Measurements from ENCODE around the gene WDPCP.
A peak's percentile ranks its signal among the peaks of the same experiment; 100 is the strongest.
"Not testable (repeated sequence)": the region's sequence is repeated elsewhere in the genome, so short reads cannot be mapped to it uniquely, and the experiment has no call there.

Gene WDPCP

DNA sequence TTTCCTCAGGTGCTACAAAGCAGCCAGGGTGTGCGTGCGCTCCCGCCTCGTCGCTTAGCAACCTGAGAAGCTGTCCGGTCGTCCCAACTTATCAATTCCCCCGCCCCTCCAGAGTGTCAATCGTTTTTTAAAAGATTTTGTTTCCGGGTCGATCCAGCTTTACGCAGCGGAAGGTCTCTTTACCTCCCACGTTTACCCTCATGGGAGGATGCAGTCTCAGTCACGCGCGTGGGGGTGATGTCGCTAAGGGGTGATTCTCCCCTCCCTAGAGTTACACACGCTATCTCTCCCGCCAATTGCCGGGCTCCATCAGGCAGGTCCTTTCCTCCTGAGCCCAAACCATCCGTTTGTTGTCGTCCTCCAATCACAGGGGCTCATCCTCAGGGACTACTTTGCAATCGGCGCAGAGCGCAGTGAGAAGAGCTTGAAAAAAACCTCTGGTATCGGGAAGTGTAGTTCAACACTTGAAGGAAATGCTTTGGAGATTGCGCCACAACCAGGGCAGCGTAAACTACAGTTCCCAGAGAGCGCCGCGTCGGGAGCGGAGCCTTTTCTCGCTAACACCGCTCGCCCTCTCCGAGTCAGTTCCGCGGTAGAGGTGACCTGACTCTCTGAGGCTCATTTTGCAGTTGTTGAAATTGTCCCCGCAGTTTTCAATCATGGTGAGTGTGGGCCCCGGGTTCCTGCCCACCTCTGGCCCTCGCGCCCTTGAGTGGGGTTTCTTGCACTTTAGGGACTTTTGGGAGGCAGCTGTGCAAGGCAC lies at the start of gene WDPCP, which contains the start of gene MDH1:
TSS of gene WDPCP (minus strand) at position 93 of the 763 bp plus-strand sequence. CDS start 206 bp downstream, outside the sequence.
TSS of gene MDH1 (plus strand) at position 579 of the 763 bp plus-strand sequence. CDS start at position 660, 81 bp downstream.
- no peaks in the 10 kb centered on the region for H3K9me3 ChIP-seq (ENCODE audit: control insufficient read depth in 2 of 2, low read length in 2 of 2)
- no peaks in the 10 kb centered on the region for H3K27me3 ChIP-seq (ENCODE audit: control insufficient read depth in 1 of 2, insufficient read depth in 2 of 2, low read length in 2 of 2)
- peak within 1 kb of the TSS; percentile 88 for H3K27ac ChIP-seq (ENCODE audit: low read length)
- H3K9ac ChIP-seq (ENCODE audit: low read length in 2 of 2): peak within 1 kb of the TSS; percentile 94 to 95
- peak within 1 kb of the TSS; percentile 96 to 99 for H3K4me3 ChIP-seq (ENCODE audit: low read length in 2 of 2)
- peaks cover 21% of the 10 kb centered on the region for H3K4me1 ChIP-seq (ENCODE audit: control insufficient read depth, insufficient read depth, low read length)
- no peaks in the 10 kb centered on the region for H3K36me3 ChIP-seq (ENCODE audit: control insufficient read depth in 2 of 2, insufficient read depth in 2 of 2, low read length in 2 of 2)

- Histone ChIP-seq H3K9me3 (ENCODE audit: control insufficient read depth in 2 of 2, low read length in 2 of 2) (peaks cover 0 to 4% of the 10 kb centered on the region in 2 donors), H3K4me1 (ENCODE audit: control insufficient read depth, insufficient read depth, low read length) (no peaks in the 10 kb centered on the region), H3K4me3 (ENCODE audit: low read length in 2 of 2) (no peak overlapping the region), H3K27ac (ENCODE audit: low read length) (no peak overlapping the region), H3K9ac (ENCODE audit: low read length in 2 of 2) (no peak overlapping the region), H3K27me3 (ENCODE audit: control insufficient read depth in 1 of 2, insufficient read depth in 2 of 2, low read length in 2 of 2) (no peaks in the 10 kb centered on the region), H3K36me3 (ENCODE audit: control insufficient read depth in 2 of 2, insufficient read depth in 2 of 2, low read length in 2 of 2) (no peaks in the 10 kb centered on the region)
Observed at GRCh38 chr2:63632382-63632781, 44.1 kb upstream of the WDPCP start.

GRCh38 chr2:63631501-63631900 lies 43.2 kb upstream of the WDPCP start:
- H3K27me3 ChIP-seq (ENCODE audit: control insufficient read depth in 1 of 2, insufficient read depth in 2 of 2, low read length in 2 of 2): no peaks in the 10 kb centered on the region
- H3K4me1 ChIP-seq (ENCODE audit: control insufficient read depth, insufficient read depth, low read length): no peaks in the 10 kb centered on the region
- no peaks in the 10 kb centered on the region for H3K36me3 ChIP-seq (ENCODE audit: control insufficient read depth in 2 of 2, insufficient read depth in 2 of 2, low read length in 2 of 2)
- H3K9me3 ChIP-seq (ENCODE audit: control insufficient read depth in 2 of 2, low read length in 2 of 2): peaks cover 0 to 4% of the 10 kb centered on the region in 2 donors
- no peak overlapping the region for H3K9ac ChIP-seq (ENCODE audit: low read length in 2 of 2)
- H3K27ac ChIP-seq (ENCODE audit: low read length): no peak overlapping the region
- H3K4me3 ChIP-seq (ENCODE audit: low read length in 2 of 2): no peak overlapping the region

- Histone ChIP-seq H3K27ac (ENCODE audit: low read length) (no peak overlapping the region), H3K9ac (ENCODE audit: low read length in 2 of 2) (no peak overlapping the region), H3K27me3 (ENCODE audit: control insufficient read depth in 1 of 2, insufficient read depth in 2 of 2, low read length in 2 of 2) (no peaks in the 10 kb centered on the region), H3K36me3 (ENCODE audit: control insufficient read depth in 2 of 2, insufficient read depth in 2 of 2, low read length in 2 of 2) (no peaks in the 10 kb centered on the region), H3K4me3 (ENCODE audit: low read length in 2 of 2) (no peak overlapping the region), H3K9me3 (ENCODE audit: control insufficient read depth in 2 of 2, low read length in 2 of 2) (peaks cover 0 to 4% of the 10 kb centered on the region in 2 donors), H3K4me1 (ENCODE audit: control insufficient read depth, insufficient read depth, low read length) (no peaks in the 10 kb centered on the region)
Observed at GRCh38 chr2:63628403-63628942, 40.2 kb upstream of the WDPCP start.

DNA sequence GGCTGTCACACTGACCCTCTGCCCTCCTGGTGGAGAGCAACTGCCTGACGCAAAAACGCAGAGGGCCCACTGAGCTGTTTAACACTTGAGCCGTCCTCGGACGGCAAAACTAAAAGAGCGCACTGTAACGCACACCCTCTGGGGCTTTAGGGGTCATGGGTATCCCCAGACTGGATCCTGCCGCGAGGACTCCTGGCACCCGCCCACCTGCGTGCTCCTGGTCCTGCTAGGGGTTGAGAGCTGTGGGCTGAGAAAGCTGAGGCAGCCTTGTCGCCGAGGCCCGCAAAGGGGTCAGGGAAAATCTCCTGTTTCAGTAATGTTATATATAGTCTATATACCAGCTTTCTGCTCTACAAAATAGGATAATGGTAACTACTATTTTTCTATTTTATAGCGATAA lies 39.6 kb upstream of the WDPCP start:
- no peak overlapping the region for H3K4me3 ChIP-seq (ENCODE audit: low read length in 2 of 2)
- H3K36me3 ChIP-seq (ENCODE audit: control insufficient read depth in 2 of 2, insufficient read depth in 2 of 2, low read length in 2 of 2): no peaks in the 10 kb centered on the region
- peaks cover 0 to 4% of the 10 kb centered on the region in 2 donors for H3K9me3 ChIP-seq (ENCODE audit: control insufficient read depth in 2 of 2, low read length in 2 of 2)
- H3K9ac ChIP-seq (ENCODE audit: low read length in 2 of 2): no peak overlapping the region
- H3K27me3 ChIP-seq (ENCODE audit: control insufficient read depth in 1 of 2, insufficient read depth in 2 of 2, low read length in 2 of 2): no peaks in the 10 kb centered on the region
- H3K27ac ChIP-seq (ENCODE audit: low read length): no peak overlapping the region
- H3K4me1 ChIP-seq (ENCODE audit: control insufficient read depth, insufficient read depth, low read length): no peaks in the 10 kb centered on the region

DNA sequence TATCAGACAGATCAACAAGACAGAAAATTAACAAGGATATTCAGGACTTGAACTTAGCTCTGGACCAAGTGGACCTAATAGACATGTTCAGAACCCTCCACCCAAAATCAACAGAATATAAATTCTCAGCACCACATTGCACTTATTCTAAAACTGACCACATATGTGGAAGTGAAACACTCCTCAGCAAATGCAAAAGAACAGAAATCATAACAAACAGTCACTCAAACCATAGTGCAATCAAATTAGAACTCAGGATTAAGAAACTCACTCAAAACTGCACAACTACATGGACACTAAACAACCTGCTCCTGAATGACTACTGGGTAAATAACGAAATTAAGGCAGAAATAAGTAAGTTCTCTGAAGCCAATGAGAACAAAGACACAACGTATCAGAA lies 35.5 kb upstream of the WDPCP start:
- H3K27me3 ChIP-seq (ENCODE audit: control insufficient read depth in 1 of 2, insufficient read depth in 2 of 2, low read length in 2 of 2); H3K4me1 ChIP-seq (ENCODE audit: control insufficient read depth, insufficient read depth, low read length); H3K4me3 ChIP-seq (ENCODE audit: low read length in 2 of 2); H3K9ac ChIP-seq (ENCODE audit: low read length in 2 of 2); H3K27ac ChIP-seq (ENCODE audit: low read length); H3K9me3 ChIP-seq (ENCODE audit: control insufficient read depth in 2 of 2, low read length in 2 of 2); H3K36me3 ChIP-seq (ENCODE audit: control insufficient read depth in 2 of 2, insufficient read depth in 2 of 2, low read length in 2 of 2): not testable (repeated sequence)

DNA sequence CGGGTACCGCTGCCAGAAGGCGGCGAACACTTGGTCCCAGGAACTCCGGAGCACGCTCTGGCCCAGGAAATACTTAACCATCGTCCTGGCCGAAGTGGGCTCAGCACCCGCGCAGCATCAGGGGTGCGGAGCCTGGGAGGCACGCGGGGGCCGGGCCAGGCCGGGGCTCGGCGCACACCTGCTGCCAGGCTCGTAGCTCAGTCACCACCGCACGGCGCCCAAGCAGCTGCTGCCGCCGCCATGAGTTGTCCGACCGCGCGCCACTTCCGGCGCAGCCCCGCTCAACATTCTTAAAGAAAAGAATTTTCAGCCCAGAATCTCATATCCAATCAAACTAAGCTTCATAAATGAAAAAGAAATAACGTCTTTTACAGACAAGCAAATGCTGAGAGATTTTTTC lies 34.5 kb upstream of the WDPCP start:
- Histone ChIP-seq H3K9me3 (ENCODE audit: control insufficient read depth in 2 of 2, low read length in 2 of 2) (no peaks in the 10 kb centered on the region), H3K27ac (ENCODE audit: low read length) (no peak overlapping the region), H3K27me3 (ENCODE audit: control insufficient read depth in 1 of 2, insufficient read depth in 2 of 2, low read length in 2 of 2) (no peaks in the 10 kb centered on the region), H3K4me3 (ENCODE audit: low read length in 2 of 2) (no peak overlapping the region), H3K4me1 (ENCODE audit: control insufficient read depth, insufficient read depth, low read length) (no peaks in the 10 kb centered on the region), H3K36me3 (ENCODE audit: control insufficient read depth in 2 of 2, insufficient read depth in 2 of 2, low read length in 2 of 2) (no peaks in the 10 kb centered on the region), H3K9ac (ENCODE audit: low read length in 2 of 2) (no peak overlapping the region)

DNA sequence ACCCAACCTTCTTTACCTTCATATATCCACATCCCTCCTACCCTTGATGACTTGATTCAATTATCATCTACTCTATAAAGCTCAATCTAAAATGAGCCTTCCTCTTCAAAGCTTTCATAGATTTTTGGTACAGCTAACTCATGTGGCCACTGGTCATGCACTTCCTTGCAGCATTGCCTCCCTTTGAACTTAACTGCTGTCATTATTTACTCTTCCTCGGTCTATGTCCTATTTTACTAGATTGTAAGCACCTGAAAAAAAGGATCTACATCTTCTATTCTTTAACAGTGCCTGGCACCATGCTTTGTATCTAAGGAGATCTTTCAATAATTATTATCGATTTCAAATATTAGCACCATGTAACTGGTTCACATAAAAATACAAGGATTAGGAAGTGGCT lies 31.1 kb upstream of the WDPCP start:
- no peaks in the 10 kb centered on the region for H3K27me3 ChIP-seq (ENCODE audit: control insufficient read depth in 1 of 2, insufficient read depth in 2 of 2, low read length in 2 of 2)
- H3K9ac ChIP-seq (ENCODE audit: low read length in 2 of 2): no peak overlapping the region
- no peaks in the 10 kb centered on the region for H3K9me3 ChIP-seq (ENCODE audit: control insufficient read depth in 2 of 2, low read length in 2 of 2)
- H3K27ac ChIP-seq (ENCODE audit: low read length): no peak overlapping the region
- H3K4me3 ChIP-seq (ENCODE audit: low read length in 2 of 2): no peak overlapping the region
- H3K36me3 ChIP-seq (ENCODE audit: control insufficient read depth in 2 of 2, insufficient read depth in 2 of 2, low read length in 2 of 2): no peaks in the 10 kb centered on the region
- no peaks in the 10 kb centered on the region for H3K4me1 ChIP-seq (ENCODE audit: control insufficient read depth, insufficient read depth, low read length)

- Histone ChIP-seq H3K9me3 (ENCODE audit: control insufficient read depth in 2 of 2, low read length in 2 of 2) (no peaks in the 10 kb centered on the region), H3K27ac (ENCODE audit: low read length) (no peak overlapping the region)
Observed at GRCh38 chr2:63617366-63617765, 29.1 kb upstream of the WDPCP start.

DNA sequence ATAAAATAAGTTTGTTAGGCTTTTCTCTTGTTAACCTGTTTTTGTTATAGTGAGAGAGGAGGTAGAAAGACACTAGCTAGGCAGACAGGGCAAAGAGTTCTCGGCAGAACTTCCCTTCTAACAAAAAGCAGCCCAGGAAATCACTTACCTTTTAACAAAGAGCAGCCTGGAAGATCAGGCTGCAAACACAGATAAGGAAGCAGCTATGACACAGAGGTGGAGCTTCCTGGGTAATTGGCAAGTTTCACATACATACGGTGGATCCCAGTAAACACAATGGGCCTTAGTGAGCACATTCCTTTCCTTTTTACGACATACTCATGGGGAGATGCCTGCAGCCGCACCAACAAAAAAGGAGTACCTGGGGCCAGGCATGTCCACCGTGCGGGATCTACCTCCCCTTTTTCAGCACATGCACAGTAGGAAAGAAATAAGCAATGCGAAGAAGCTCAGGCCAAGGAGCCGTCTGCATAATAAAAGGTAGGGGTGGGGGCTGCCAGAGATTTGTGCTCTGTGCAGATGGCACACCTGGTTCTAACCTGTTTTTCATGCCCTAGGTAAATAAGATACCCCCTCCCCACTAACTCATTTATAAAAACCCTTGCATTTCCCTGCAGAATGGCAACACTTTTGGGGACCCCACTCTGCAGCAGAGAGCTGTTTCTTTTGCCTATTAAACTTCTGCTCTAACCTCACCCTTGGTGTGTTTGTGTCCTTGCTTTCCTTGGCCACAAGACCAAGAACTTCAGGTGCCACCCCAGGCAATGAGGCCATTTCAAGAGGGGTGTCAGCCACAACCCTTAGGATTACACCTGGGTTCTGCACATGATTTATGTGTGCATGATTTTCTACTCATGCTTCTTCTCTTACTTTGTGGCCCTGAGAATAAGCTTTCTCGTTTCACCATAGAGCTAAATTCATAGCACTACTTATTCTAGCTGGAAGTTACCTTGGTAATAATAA lies 27.0 kb upstream of the WDPCP start:
- no peaks in the 10 kb centered on the region for H3K9me3 ChIP-seq (ENCODE audit: control insufficient read depth in 2 of 2, low read length in 2 of 2)
- no peaks in the 10 kb centered on the region for H3K27me3 ChIP-seq (ENCODE audit: control insufficient read depth in 1 of 2, insufficient read depth in 2 of 2, low read length in 2 of 2)
- no peaks in the 10 kb centered on the region for H3K36me3 ChIP-seq (ENCODE audit: control insufficient read depth in 2 of 2, insufficient read depth in 2 of 2, low read length in 2 of 2)
- no peak overlapping the region for H3K4me3 ChIP-seq (ENCODE audit: low read length in 2 of 2)
- H3K4me1 ChIP-seq (ENCODE audit: control insufficient read depth, insufficient read depth, low read length): no peaks in the 10 kb centered on the region
- no peak overlapping the region for H3K27ac ChIP-seq (ENCODE audit: low read length)
- H3K9ac ChIP-seq (ENCODE audit: low read length in 2 of 2): no peak overlapping the region

More at GRCh38 chr2:63617366-63617765, 29.1 kb upstream of the WDPCP start:
- Histone ChIP-seq H3K36me3 (ENCODE audit: control insufficient read depth in 2 of 2, insufficient read depth in 2 of 2, low read length in 2 of 2) (no peaks in the 10 kb centered on the region), H3K4me3 (ENCODE audit: low read length in 2 of 2) (no peak overlapping the region), H3K9ac (ENCODE audit: low read length in 2 of 2) (no peak overlapping the region), H3K4me1 (ENCODE audit: control insufficient read depth, insufficient read depth, low read length) (no peaks in the 10 kb centered on the region), H3K27me3 (ENCODE audit: control insufficient read depth in 1 of 2, insufficient read depth in 2 of 2, low read length in 2 of 2) (no peaks in the 10 kb centered on the region)
